ENCODE data around the gene GLOD4.

Gene GLOD4

GRCh38 chr17:740240-741017, 41.7 kb downstream of the GLOD4 start:
- Histone ChIP-seq H3K9me2 (replicated peaks; ENCODE audit: insufficient read depth, low read length) (no peaks in the 10 kb centered on the region), H3K79me2 (ENCODE audit: low read length) (peaks cover 9% of the 10 kb centered on the region), H3K4me3 (ENCODE audit: low read length) (no peak overlapping the region), H3K4me1 (ENCODE audit: low read length) (no peaks in the 10 kb centered on the region), H3K9ac (ENCODE audit: low read length) (no peak overlapping the region), H2AFZ (ENCODE audit: low read length) (no peak overlapping the region), H3K36me3 (replicated peaks; ENCODE audit: insufficient read depth, low read length) (peaks cover 3% of the 10 kb centered on the region; the same call in 1 of the 2 replicates), H3K27ac (ENCODE audit: low read length) (no peak overlapping the region), H3K27me3 (replicated peaks; ENCODE audit: insufficient read depth, low read length) (no peaks in the 10 kb centered on the region), H4K20me1 (ENCODE audit: insufficient read depth, low read length) (no peaks in the 10 kb centered on the region), H3K9me3 (replicated peaks; ENCODE audit: insufficient read depth, low read length) (no peaks in the 10 kb centered on the region), H3K4me2 (ENCODE audit: low read depth, low read length) (no peak overlapping the region), H3F3A (ENCODE audit: insufficient read depth, low read length) (no peaks in the 10 kb centered on the region)
- DNase-seq: no peak
- TF ChIP-seq EZH2phosphoT487 (IDR thresholded peaks at IDR 0.05; ENCODE audit: low read length) (no peak), EZH2 (optimal IDR thresholded peaks at IDR 0.05; ENCODE audit: low read depth, low read length) (no peak), CTCF (IDR thresholded peaks at IDR 0.05; ENCODE audit: low read length) (no peak)

GRCh38 chr17:737561-738113, 44.4 kb downstream of the GLOD4 start:
- no peaks in the 10 kb centered on the region for H3K79me2 ChIP-seq (ENCODE audit: low read length)

GRCh38 chr17:733743-734142, 48.3 kb downstream of the GLOD4 start:
- Histone ChIP-seq H3K9me3 (replicated peaks; ENCODE audit: insufficient read depth, low read length) (no peaks in the 10 kb centered on the region), H3K36me3 (replicated peaks; ENCODE audit: insufficient read depth, low read length) (no peaks in the 10 kb centered on the region), H3F3A (ENCODE audit: insufficient read depth, low read length) (no peaks in the 10 kb centered on the region), H3K79me2 (ENCODE audit: low read length) (no peaks in the 10 kb centered on the region), H3K4me2 (ENCODE audit: low read depth, low read length) (peak overlapping the region; percentile 39; the same call in 1 of the 2 replicates), H3K9me2 (replicated peaks; ENCODE audit: insufficient read depth, low read length) (no peaks in the 10 kb centered on the region), H3K4me1 (ENCODE audit: low read length) (no peaks in the 10 kb centered on the region), H3K27ac (ENCODE audit: low read length) (no peak overlapping the region), H3K9ac (ENCODE audit: low read length) (no peak overlapping the region), H3K4me3 (ENCODE audit: low read length) (no peak overlapping the region), H4K20me1 (ENCODE audit: insufficient read depth, low read length) (no peaks in the 10 kb centered on the region), H3K27me3 (replicated peaks; ENCODE audit: insufficient read depth, low read length) (peaks cover 7% of the 10 kb centered on the region; the same call in 1 of the 2 replicates), H2AFZ (ENCODE audit: low read length) (no peak overlapping the region)
- no peak for DNase-seq
- TF ChIP-seq EZH2 (optimal IDR thresholded peaks at IDR 0.05; ENCODE audit: low read depth, low read length): no peak
- TF ChIP-seq EZH2phosphoT487 (IDR thresholded peaks at IDR 0.05; ENCODE audit: low read length): no peak
- no peak for TF ChIP-seq CTCF (IDR thresholded peaks at IDR 0.05; ENCODE audit: low read length)

More at GRCh38 chr17:737561-738113, 44.4 kb downstream of the GLOD4 start:
- no peak overlapping the region for H3K4me2 ChIP-seq (ENCODE audit: low read depth, low read length)
- H3K9me2 ChIP-seq (replicated peaks; ENCODE audit: insufficient read depth, low read length): no peaks in the 10 kb centered on the region
- H2AFZ ChIP-seq (ENCODE audit: low read length): no peak overlapping the region
- H3K9ac ChIP-seq (ENCODE audit: low read length): no peak overlapping the region
- DNase-seq: no peak
- no peak overlapping the region for H3K27ac ChIP-seq (ENCODE audit: low read length)
- H3K27me3 ChIP-seq (replicated peaks; ENCODE audit: insufficient read depth, low read length): no peaks in the 10 kb centered on the region
- no peak for TF ChIP-seq CTCF (IDR thresholded peaks at IDR 0.05; ENCODE audit: low read length)
- TF ChIP-seq EZH2phosphoT487 (IDR thresholded peaks at IDR 0.05; ENCODE audit: low read length): no peak
- no peak for TF ChIP-seq EZH2 (optimal IDR thresholded peaks at IDR 0.05; ENCODE audit: low read depth, low read length)
- H3K4me1 ChIP-seq (ENCODE audit: low read length): no peaks in the 10 kb centered on the region
- no peak overlapping the region for H3K4me3 ChIP-seq (ENCODE audit: low read length)
- H3F3A ChIP-seq (ENCODE audit: insufficient read depth, low read length): no peaks in the 10 kb centered on the region
- no peaks in the 10 kb centered on the region for H3K9me3 ChIP-seq (replicated peaks; ENCODE audit: insufficient read depth, low read length)
- H3K36me3 ChIP-seq (replicated peaks; ENCODE audit: insufficient read depth, low read length): no peaks in the 10 kb centered on the region
- H4K20me1 ChIP-seq (ENCODE audit: insufficient read depth, low read length): no peaks in the 10 kb centered on the region
